GM12878 (cell line): Measurements from ENCODE around the gene SLC4A8.

Source experiments
- CREB1 ChIP-seq: IDR thresholded peaks from 2 replicates; pipeline ENCODE4 v1.6.1; 2012; ENCODE audit warnings: low read depth, mild to moderate bottlenecking, inconsistent platforms
- CTCF ChIP-seq, 3 experiments: IDR thresholded peaks in 2 of 3; conservative IDR thresholded peaks in 1 of 3; 2 replicates each; pipeline ENCODE4 v1.5.1; 2011; ENCODE audit warnings: low read depth in 3 of 3, low read length in 3 of 3, mild to moderate bottlenecking in 3 of 3, control low read depth in 2 of 3, moderate library complexity in 2 of 3, inconsistent platforms in 1 of 3, mixed read lengths in 1 of 3; ENCODE audit not compliant: control insufficient read depth in 2 of 3, insufficient read depth in 1 of 3; ENCODE audit errors: extremely low read depth in 1 of 3
- FOXK2 ChIP-seq: fragments of 450-650 bp; IDR thresholded peaks from 2 replicates; pipeline ENCODE4 v1.6.1; 2017; ENCODE audit warnings: mild to moderate bottlenecking, moderate library complexity
- LARP7 ChIP-seq: fragments of 450-650 bp; IDR thresholded peaks from 2 replicates; pipeline ENCODE4 v1.6.1; 2017; ENCODE audit warnings: mild to moderate bottlenecking
- NRF1 ChIP-seq: conservative IDR thresholded peaks from 2 replicates; pipeline ENCODE4 v1.6.1; 2011; ENCODE audit warnings: mild to moderate bottlenecking, low read depth, low read length, improper control_type of control experiment
- POLR2A ChIP-seq: IDR thresholded peaks from 2 replicates; pipeline ENCODE4 v1.6.1; 2011; ENCODE audit warnings: low read depth, mild to moderate bottlenecking, low read length
- POU2F2 ChIP-seq: IDR thresholded peaks from 3 replicates; pipeline ENCODE4 v1.6.1; 2011; ENCODE audit warnings: low read depth, mild to moderate bottlenecking, low read length, borderline replicate concordance
- RBBP5 ChIP-seq: fragments of 200-600 bp; sonication (generic); conservative IDR thresholded peaks from 2 replicates; pipeline ENCODE4 v1.6.1; 2016
- SIN3A ChIP-seq: IDR thresholded peaks from 2 replicates; pipeline ENCODE4 v1.6.1; 2012; ENCODE audit warnings: low read depth, low read length, improper control_type of control experiment
- SIX5 ChIP-seq: IDR thresholded peaks from 2 replicates; pipeline ENCODE4 v1.6.1; 2011; ENCODE audit warnings: mild to moderate bottlenecking, low read depth, low read length, moderate library complexity; ENCODE audit not compliant: severe bottlenecking
- ZNF217 ChIP-seq: fragments of 450-650 bp; IDR thresholded peaks from 2 replicates; pipeline ENCODE4 v1.6.1; 2017; ENCODE audit warnings: antibody characterized with exemption, mild to moderate bottlenecking
- TF ChIP-seq, protein P1 (sequence below): IDR thresholded peaks from 2 replicates; pipeline ENCODE4 v1.6.1; 2012; ENCODE audit warnings: low read depth, low read length, improper control_type of control experiment

DNA sequence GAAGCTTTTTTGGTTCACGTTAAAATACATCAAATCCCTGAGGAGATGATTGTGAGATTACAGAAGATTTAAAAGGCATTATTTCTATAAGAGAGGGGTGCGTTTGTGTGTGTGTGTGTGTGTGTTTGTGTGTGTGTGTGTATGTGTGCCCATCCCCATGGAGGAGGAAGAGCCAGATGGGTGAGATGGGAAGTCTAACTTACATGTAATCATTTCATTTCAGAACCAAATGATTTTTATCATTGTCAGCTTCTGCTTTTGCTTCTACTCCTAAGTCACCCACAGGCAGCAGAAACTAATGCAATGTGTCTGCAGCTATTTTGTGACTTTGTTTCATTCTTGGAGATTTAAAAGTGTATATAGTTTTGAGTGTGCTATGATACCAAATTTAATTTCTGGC, 68.7 kb downstream of the SLC4A8 start:
- TF ChIP-seq, protein P1, sequence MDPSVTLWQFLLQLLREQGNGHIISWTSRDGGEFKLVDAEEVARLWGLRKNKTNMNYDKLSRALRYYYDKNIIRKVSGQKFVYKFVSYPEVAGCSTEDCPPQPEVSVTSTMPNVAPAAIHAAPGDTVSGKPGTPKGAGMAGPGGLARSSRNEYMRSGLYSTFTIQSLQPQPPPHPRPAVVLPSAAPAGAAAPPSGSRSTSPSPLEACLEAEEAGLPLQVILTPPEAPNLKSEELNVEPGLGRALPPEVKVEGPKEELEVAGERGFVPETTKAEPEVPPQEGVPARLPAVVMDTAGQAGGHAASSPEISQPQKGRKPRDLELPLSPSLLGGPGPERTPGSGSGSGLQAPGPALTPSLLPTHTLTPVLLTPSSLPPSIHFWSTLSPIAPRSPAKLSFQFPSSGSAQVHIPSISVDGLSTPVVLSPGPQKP: no peak
- TF ChIP-seq ZNF217 (no peak), NRF1 (no peak), CTCF (IDR thresholded peaks at IDR 0.05 in 2 of 3, conservative IDR thresholded peaks at IDR 0.05 in 1 of 3; ENCODE audit: control insufficient read depth in 2 of 3, extremely low read depth in 1 of 3, insufficient read depth in 1 of 3, low read depth in 3 of 3, low read length in 3 of 3) (no peak), LARP7 (no peak), POLR2A (no peak), RBBP5 (no peak), CREB1 (no peak), POU2F2 (no peak), SIX5 (no peak), SIN3A (no peak), FOXK2 (no peak)
